Sigmoid colon (tissue), 4 donors: ENCODE measurements around the gene KRTAP4-7.
"Not testable (repeated sequence)": the region's sequence is repeated elsewhere in the genome, so short reads cannot be mapped to it uniquely, and the experiment has no call there.

ENCODE experiments used
- CTCF ChIP-seq, 4 experiments: fragments of 450-650 bp in 3 of 4; fragments of 200-600 bp in 1 of 4; IDR thresholded peaks; one replicate each; pipeline ENCODE4 v1.5.1; 2016 to 2019; ENCODE audit warnings: antibody characterized with exemption in 4 of 4, mild to moderate bottlenecking in 3 of 4, moderate library complexity in 2 of 4
- EP300 ChIP-seq, 4 donors: sonication (generic); formaldehyde crosslinking; IDR thresholded peaks; one replicate each; pipeline ENCODE4 v1.6.1; 2017; ENCODE audit warnings: antibody characterized with exemption in 4 of 4
- POLR2A ChIP-seq, 2 donors: fragments of 450-650 bp; IDR thresholded peaks; one replicate each; pipeline ENCODE4 v1.6.1; 2016; ENCODE audit warnings: antibody characterized with exemption in 2 of 2, mild to moderate bottlenecking in 2 of 2, moderate library complexity in 2 of 2

- TF ChIP-seq CTCF, EP300, POLR2A (IDR thresholded peaks at IDR 0.05): not testable (repeated sequence)
These were observed 18.8 kb upstream of the KRTAP4-7 start for GRCh38 chr17:41065016-41065689.
